Kasumi-1 (cell line): ENCODE data around the gene SPAG9.
A peak's percentile ranks its signal among the peaks of the same experiment; 100 is the strongest.
"Not testable (repeated sequence)": the region's sequence is repeated elsewhere in the genome, so short reads cannot be mapped to it uniquely, and the experiment has no call there.

Source experiments
- DNase-seq, 2 experiments: peaks; one replicate each; lab custom pipeline; 2025; lab: John Stamatoyannopoulos, UW

SPAG9 gene

GRCh38 chr17:50953831-50954601 lies 166.7 kb downstream of the SPAG9 start:
- no peak for DNase-seq

GRCh38 chr17:50953518-50953830 lies 167.2 kb downstream of the SPAG9 start:
- DNase-seq = no peak

GRCh38 chr17:50952889-50953288 lies 167.8 kb downstream of the SPAG9 start:
- DNase-seq = no peak

- no peak for DNase-seq
Observed at GRCh38 chr17:50952013-50952412, 168.7 kb downstream of the SPAG9 start.

GRCh38 chr17:50949989-50950877 lies 170.4 kb downstream of the SPAG9 start:
- DNase-seq = peak; percentile 95 to 98

GRCh38 chr17:50949128-50949988 lies 171.3 kb downstream of the SPAG9 start:
- DNase-seq = no peak

- no peak for DNase-seq
Observed at GRCh38 chr17:50948711-50949110, 172.0 kb downstream of the SPAG9 start.

GRCh38 chr17:50947782-50948543 lies 172.7 kb downstream of the SPAG9 start:
- no peak for DNase-seq

GRCh38 chr17:50946891-50947781 lies 173.5 kb downstream of the SPAG9 start:
- no peak for DNase-seq

GRCh38 chr17:50946223-50946890 lies 174.3 kb downstream of the SPAG9 start:
- DNase-seq = no peak

GRCh38 chr17:50945779-50946222 lies 174.9 kb downstream of the SPAG9 start:
- no peak for DNase-seq

GRCh38 chr17:50944902-50945720 lies 175.6 kb downstream of the SPAG9 start:
- DNase-seq = no peak

- DNase-seq = peak; percentile 73 to 85
Observed at GRCh38 chr17:50944054-50944901, 176.4 kb downstream of the SPAG9 start.

GRCh38 chr17:50943575-50943933 lies 177.1 kb downstream of the SPAG9 start:
- no peak for DNase-seq

GRCh38 chr17:50941676-50942048 lies 179.0 kb downstream of the SPAG9 start:
- DNase-seq = not testable (repeated sequence)

GRCh38 chr17:50939795-50940684 lies 180.6 kb downstream of the SPAG9 start:
- no peak for DNase-seq

GRCh38 chr17:50939542-50939794 lies 181.2 kb downstream of the SPAG9 start:
- DNase-seq = no peak
